ENCODE data around the gene RUNX2.

Gene RUNX2

DNA sequence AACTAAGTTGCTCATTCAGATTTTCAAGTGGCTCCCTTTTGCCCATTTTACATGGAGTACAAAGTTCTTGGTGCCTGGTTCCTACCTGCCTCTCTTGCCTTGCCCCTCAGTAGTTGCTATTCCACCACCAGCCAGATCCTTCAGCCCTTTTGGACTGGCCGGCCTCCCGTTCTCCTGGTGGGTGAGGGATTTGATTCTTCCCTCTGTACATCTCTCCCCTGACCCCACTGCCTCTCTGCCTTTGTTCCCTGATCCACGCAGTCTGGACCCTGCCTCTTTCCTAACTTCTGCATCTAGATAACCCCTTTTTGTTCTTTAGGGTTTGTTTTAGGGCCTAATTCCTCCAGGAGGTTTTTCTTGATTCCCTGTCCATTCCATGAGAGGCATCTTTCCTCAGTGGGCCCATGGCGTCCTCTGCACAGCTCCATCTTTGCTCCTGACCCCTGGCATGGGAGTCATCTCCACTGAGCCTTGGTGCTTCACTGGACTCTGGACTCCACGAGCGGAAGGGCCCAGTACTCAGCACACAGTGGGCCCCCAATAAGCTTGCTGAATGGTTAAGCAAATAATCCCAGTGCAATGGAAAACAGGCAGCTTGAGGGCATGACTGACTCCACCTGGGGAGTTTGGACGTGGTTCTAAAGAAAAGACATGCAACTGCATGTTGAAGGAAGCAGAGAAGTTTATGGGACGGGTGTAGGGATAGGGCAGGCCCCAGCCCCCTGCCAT, 358.9 kb downstream of the RUNX2 start:
- DNase-seq: no peak

DNA sequence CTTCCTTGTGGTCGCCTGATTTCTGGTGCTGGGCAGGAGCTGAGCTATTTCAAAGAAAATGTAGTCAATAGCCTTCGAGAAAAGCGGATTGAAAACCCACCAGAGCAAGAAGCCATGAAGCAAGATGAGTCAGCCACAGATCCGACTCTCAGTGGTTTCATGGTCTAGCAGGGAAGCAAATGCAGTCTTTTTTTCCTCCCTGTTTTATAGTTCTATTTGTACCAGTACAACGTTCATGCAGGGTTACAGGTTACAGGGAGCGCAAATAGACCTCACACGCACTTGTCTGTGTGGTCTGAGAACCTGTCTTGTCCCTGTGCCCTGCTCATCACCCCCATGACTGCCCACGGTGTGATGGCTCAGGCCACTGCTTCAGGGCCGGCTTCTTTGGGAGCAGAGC, 359.4 kb downstream of the RUNX2 start:
- no peak for DNase-seq

DNA sequence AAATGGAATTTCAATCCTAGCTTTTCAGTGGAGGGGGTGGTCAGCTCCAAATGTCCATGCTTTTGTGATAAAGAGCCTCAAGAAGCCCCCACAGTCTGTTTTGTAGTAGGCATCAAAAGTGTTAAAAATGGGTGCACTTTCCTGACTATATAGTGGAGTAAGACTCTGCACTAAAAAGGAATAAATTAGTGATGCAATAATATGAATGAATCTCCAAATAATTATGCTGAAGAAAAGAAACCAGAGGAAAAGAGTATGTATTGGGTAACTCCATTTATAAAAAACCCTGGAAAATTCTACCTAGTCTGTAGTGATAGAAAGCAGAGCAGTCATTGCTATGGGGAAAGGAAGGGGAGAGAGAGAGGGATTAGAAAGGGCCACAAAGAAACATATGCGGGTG, 360.1 kb downstream of the RUNX2 start:
- no peak for DNase-seq

DNA sequence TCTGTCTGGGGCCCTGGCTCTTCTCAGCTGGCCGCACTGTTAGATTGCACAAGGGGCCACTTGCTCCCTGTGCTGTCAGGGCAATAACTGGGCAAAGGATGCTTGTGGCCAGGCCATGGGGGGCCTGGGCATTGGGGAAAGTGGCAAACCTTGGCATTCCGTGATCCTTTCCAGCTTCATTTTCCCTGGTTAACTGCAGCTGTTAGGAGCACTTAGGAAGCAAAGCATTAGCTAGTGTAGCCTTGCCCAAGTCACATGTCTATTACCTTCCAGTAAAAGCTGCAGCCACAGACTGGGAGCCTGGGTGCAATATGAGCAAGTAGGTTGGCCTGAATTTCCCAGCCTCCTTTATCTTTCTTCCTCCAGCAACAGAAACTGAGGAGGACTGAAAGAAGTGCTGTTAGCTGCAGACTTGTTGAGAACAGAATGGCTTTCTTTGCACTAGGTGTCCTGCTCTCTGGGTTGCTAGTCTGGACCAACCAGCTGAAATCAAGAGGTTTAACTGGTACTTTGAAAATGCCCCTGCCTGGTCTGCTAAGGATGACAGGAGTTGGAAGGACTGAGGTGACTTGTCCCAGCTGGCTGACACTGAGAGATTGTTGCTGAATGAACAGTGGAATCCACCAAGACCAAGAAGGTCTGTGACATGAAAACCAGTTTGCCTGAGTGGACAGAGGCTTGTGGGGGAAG, 361.9 kb downstream of the RUNX2 start:
- DNase-seq: no peak

DNA sequence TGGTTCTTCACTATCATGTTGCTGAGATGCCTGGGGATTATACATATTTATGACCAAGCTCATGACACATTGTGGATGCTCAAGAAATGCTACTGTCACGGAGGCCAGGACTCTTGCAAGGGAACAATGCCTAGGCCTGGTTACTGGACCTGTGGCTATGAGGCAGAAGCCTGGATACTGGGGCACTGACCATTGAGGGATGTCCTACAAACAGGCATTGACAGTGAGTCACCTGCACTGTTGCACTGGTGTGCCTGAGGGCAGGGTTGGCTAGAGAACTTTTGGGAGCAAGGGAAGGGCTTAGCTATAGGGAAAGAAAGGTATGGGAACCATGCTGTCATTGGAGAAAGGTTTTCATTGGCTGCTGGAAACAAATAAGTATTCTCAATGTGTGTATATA, 362.7 kb downstream of the RUNX2 start:
- no peak for DNase-seq

DNA sequence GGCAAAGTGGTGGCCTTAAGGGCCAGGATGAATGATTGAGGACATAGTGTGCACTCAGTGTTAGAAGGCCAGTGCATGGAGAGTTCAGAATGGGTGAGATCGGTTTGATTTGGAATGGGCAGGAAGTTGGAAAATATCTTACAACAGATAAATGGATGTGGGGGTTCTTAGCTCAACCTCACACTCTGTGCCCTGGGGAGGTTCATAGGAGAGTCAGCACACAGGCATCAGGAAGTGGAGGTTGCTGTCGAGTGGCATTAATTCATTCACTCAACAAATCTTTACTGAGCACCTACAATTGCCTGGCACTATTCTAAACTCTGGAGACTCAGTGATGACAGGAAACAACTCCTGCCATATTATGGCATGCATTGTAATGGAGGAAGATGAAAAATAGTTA, 363.3 kb downstream of the RUNX2 start:
- DNase-seq: no peak

DNA sequence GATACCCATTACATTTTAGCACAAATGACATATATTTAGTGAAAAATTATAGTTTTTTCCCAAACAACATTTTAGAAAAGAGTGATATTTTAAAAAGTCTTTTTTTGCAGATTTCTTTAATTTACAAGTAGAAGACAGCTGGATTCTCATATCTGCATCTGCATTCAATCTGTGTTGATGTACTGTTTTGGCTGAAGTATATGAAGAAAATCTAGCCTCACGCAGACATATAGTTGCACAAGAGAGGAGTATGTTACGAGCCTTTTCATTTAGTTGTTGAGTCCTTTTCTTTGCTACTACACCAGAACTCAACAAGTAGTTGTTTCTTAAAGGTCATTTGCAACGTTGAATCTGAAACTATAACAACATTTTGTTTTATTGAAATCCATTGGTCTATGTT, 363.9 kb downstream of the RUNX2 start:
- DNase-seq: no peak

DNA sequence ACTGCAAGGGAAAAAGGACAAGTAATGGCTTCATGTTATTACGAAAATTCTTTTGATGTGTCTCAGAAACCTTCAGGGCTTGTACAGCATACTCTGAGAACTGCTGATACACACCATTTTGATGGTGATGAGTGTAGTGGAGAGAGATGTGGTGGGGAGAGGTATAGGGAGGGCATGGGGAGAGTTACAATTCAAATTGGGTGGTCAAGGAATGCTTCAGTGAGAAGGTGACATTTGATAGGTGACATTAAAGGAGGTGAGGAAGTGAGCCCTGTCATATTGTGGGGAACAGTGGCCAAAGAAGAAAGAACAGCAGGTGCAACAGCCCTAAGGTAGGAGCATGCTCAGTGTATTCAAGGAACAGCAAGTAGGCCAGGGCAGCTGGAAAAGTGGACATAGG, 368.6 kb downstream of the RUNX2 start:
- no peak for DNase-seq

DNA sequence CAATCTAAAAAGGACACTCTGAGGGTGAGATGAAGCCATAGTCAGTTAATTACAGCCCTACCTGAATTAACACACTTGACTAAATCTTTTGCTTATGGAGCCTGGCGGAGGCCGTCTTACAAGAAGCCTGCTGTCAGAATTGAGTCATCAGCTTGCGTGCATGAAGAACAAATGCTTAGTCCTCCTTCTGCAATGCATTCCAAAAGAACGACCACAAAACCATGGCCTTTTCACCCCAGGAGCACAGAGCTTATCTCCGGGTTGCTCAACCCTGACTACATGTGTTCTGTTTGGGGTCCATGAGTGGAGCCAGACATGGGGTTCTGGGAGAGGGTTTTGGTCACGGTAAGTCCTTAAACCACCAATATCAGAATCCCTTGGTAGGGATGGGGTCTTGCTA, 369.5 kb downstream of the RUNX2 start:
- no peak for DNase-seq

DNA sequence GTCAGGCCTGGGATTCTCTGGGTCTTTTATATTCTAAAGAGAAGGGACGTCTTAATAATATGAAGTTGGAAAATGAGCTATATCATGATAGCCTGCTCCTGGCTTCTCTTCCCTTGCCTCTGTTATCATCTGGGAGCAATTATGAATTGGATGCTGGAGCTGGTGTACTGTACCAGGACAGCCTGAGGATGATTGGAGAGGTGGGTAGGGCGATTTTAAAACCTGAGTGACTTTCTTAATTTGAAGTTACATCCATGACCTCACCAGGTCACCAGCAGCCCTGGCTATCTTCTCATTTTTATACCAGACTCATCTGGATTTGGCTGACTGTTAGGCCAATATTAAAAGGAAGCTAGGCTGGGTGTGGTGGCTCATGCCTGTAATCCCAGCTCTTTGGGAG, 369.9 kb downstream of the RUNX2 start:
- DNase-seq: no peak

DNA sequence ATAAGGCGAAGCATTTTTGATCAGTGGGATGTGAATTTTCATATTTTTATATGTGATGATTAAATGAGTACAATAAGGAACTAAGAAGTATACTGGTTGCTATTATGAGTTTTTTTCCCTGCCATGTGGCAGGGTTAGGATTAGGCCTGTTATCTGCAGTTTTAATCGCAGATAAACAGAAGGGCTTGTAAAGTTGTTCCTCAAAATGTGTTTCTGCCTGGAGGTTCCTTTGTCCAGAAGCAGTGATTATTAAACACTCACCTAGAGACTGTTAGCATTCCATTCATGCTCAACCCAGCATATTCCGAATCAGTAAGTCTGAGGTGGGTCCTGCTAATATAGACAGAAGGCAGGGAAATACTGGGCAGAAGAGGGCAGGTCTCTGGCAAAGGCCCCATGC, 371.5 kb downstream of the RUNX2 start:
- DNase-seq: no peak

DNA sequence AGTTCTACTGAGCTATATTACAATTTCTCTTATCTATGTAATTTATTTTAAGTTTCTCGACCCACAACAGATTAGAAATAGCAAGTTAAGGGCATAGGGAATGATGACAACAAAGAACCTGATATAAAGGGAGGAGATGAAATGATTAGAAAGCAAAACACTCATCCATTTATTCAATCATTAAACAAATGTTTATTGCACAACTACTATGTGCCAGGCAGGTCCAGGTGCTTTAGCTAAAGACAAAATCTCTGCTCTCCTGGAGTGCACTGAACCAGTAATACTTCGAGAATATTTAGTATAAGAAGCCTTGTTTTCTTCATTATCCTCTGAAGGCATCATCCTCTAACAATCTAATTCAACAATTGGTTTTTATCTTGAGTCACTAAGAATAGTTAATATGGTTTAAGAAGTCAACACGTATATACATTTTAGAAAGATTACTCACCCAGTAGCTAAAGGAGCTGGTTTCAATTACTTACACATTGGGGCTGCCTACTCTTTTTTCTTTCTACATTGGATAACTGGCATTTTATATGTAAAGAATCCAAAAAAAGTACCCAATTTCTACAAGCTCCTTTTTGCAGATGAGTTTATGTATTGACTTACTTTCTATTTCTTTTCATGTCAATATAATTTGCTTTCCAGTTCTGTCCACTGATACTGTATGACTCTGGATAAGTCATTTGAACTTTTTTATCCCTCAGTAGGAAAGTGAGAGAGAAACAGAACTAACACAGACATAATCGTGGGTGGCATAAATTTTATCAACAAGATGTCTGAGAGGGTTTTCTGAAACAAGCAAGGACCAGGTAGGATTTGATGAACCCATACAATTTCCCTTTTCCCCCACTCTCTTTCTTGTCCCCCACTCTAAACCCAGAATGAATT, 375.0 kb downstream of the RUNX2 start:
- DNase-seq: no peak

DNA sequence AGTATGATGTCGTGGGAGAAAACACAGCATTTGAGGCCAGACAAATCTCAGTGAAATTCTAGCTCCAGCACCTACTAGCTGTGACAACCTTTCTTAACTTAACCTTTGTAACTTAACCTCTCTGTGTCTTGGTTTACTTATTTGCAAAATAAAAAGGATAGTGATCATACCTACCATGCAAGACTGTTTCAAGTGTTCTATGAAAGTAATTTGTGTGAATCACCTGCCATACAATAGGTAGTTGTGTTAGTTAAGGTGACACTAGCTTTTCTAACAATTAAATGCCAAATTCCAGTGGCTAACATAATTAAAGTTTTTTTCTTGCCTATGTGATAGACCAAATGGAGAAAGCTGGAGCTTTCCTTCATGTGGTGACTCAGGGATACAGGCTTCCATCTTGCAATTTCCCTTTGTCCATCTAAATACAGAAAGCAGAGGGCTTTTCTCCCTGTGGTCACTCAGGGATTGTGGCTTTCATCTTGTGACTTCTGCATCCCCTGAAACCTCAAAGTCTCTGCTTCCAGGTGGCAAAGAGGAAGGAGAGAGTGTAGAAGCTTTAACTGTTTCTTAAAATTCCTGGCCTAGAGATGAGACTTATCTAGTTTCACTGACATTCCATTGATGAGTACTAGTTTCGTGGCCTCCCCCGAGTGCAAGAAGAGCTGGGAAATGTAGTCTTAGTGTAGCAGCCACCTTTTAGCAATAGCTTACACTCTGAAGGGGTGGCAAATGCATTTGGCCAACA, 376.1 kb downstream of the RUNX2 start:
- DNase-seq: no peak

DNA sequence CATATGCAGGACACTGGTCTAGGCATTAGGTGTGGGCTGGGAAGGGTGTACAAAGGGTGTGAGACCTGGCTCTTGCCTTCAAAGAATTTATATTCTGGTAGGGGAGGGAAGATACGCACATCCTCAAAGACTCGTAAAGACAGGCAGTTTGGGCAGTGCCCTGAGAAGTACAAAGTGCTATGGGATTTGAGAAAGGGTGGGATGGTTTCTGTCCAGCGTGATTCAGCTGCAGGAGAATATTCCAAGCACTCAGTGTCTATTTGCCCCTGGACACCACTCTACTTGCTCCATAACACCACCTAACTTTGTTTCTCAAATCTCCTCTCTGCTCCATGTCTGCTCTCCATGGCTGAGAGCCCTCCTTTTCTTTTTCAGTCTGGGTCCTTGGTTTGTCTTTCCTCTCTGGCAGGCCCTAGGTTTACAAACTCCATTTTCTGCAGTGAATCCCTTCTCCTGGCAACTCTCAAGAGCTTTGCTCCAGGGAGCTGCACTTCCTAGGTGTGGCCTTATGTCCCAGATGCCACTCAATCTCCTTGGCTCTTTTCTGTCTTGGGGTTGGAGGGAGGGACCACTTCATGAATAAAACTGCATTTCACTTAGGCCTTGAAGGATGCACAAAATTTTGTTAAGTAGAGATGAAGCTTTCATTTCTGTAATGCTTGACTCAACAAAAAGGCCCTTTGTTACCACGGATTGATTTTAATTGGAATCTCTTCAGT, 377.2 kb downstream of the RUNX2 start:
- DNase-seq: no peak

DNA sequence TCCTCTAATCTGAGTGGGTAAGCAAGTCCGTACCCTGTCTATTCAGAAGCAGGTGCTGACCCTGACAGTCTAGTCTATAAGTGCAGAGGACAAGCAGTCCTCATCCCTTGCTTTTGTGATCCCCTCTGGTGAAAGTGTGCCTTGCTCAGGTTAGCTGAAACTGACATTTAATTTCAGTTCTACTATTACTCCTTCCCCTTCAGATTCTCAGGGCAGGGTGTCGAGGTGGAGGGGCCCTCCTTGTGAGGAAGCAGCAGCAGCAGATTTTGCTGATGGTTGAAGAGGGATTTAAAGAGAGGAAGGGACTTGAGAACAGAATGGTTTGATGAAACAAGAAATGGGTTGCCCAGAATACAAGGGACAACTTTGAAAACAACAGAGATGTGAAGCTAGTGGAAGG, 378.2 kb downstream of the RUNX2 start:
- DNase-seq: no peak

DNA sequence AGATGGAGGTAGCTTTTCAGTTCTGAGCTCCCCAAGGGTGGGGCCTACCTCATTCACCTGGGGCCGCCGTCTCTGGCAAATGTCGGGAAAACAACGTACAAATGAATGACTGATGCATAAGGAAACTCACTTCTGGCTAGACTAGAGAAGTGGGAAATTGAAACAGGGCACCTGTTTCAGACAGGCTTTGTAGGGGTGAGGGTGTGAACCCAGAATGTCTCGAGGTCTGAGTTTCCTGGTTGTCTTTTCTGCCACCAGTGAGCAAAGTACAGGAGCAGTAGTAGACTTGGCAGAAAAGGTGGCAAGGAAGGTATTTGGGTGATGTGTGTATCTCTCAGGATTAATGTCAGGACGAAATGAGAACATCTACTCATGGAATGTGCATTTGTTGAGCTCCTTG, 379.0 kb downstream of the RUNX2 start:
- no peak for DNase-seq

DNA sequence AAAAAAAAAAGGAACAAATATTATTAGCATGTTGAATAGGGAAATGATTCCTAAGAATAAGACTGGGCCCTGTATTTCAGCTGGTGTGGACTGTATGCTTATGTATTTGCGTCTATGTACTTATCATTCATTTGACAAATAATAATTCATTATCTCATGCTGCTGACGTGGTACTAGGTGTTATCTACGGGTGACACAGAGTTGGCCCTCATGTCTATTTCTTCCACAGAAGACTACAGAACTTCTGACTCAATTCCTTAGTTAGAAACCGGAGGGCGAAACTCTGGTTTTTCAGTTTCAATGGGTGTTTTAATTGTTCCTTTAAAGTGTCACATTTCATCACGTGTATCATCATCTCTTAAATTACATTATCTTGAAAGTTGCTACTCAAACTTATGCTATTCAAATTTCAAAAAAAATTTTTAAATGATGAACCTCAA, 381.7 kb downstream of the RUNX2 start:
- DNase-seq: no peak

DNA sequence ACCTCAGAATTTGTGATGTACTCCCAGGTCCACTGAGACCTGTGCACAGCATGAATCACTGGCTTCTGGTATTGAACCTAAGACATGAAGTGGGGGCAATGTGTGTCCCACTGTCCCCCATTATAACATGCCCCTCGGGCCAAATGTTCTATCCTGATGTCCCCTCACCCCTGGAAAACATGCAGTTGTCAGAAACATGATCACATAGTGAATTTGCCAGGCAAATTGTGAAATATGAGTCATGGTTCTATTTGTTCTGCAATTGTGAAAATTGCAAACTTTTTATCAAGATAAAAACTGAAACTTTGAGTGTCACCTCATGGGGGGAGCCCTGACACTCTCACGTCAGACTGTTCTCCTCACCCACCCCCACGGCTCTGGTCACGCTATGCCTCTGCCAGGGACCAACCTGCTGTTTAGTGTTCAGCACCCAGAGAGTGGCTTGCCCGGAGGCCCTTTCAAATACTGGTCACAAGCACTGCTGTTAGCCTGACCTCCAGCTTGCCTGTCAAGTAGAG, 382.2 kb downstream of the RUNX2 start:
- DNase-seq: no peak

DNA sequence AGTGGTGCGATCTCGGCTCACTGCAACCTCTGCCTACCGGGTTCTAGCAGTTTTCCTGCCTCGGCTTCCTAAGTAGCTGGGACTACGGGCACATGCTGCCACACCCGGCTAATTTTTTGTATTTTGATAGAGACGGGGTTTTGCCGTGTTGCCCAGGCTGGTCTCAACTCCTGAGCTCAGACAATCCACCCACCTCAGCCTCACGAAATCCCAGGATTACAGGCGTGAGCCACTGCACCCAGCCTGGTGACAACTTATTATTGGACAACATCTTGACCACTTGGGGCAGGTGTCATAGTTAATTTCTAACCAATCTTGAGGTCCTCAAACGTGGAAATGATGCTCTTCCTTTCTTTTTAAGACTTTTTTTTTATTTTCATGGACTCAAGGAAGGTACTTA, 383.9 kb downstream of the RUNX2 start:
- DNase-seq: no peak

DNA sequence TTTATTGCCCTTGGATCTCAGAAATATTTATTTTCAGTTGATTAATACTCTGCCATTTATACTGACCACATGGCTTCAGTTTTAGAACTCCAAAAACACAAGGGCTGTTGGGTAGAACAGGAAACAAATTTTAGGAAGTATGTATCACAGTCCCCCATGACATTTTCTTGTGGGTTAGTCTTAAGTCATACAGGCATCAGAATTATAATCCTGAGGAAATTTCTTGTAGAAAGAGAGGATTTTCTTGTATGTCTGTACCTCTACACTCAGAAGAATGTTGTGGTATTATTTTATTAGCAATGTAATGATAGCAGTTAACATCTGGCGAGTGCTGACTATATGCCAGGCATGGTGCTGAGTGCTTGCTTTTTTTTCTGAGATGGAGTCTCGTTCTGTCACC, 384.7 kb downstream of the RUNX2 start:
- no peak for DNase-seq
